GM12865 (cell line): Measurements from ENCODE around the gene SPATA20.

ENCODE experiments used
- DNase-seq: peaks from one replicate; pipeline ENCODE4 v3.0.0; 2010; ENCODE audit warnings: low read depth
- H3K4me3 ChIP-seq: 2 replicates; pipeline ENCODE4 v1.5.1; 2011; ENCODE audit warnings: mild to moderate bottlenecking, low read depth, low read length, control low read depth
- TF ChIP-seq, protein P1 (sequence below): IDR thresholded peaks from 2 replicates; pipeline ENCODE4 v1.5.1; 2011; ENCODE audit warnings: low read length, control low read depth, low read depth, inconsistent platforms; ENCODE audit not compliant: insufficient read depth; ENCODE audit errors: missing control alignments

Gene SPATA20

DNA sequence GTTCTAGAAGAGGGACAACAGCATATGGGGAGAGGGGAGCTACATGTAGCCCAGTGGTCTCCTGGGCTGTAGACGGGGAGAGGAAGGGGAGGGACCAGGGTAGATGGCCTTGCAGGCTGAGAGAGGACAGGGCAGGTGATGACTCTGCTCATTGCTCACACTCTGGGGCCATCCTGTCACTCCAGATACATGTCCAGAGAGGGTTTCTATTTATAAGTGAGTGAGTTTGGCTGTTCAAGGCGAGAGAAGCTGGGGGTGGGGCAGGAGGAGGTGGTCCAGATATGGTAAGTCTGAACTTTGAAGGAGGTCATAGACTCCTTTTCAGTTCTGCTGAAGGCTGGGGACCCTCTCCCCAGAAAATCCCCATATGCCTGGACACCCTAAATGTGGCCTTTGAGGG, 35.8 kb downstream of the SPATA20 start:
- TF ChIP-seq, protein P1, sequence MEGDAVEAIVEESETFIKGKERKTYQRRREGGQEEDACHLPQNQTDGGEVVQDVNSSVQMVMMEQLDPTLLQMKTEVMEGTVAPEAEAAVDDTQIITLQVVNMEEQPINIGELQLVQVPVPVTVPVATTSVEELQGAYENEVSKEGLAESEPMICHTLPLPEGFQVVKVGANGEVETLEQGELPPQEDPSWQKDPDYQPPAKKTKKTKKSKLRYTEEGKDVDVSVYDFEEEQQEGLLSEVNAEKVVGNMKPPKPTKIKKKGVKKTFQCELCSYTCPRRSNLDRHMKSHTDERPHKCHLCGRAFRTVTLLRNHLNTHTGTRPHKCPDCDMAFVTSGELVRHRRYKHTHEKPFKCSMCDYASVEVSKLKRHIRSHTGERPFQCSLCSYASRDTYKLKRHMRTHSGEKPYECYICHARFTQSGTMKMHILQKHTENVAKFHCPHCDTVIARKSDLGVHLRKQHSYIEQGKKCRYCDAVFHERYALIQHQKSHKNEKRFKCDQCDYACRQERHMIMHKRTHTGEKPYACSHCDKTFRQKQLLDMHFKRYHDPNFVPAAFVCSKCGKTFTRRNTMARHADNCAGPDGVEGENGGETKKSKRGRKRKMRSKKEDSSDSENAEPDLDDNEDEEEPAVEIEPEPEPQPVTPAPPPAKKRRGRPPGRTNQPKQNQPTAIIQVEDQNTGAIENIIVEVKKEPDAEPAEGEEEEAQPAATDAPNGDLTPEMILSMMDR: no peak
- H3K4me3 ChIP-seq: no peak overlapping the region
- DNase-seq: no peak

DNA sequence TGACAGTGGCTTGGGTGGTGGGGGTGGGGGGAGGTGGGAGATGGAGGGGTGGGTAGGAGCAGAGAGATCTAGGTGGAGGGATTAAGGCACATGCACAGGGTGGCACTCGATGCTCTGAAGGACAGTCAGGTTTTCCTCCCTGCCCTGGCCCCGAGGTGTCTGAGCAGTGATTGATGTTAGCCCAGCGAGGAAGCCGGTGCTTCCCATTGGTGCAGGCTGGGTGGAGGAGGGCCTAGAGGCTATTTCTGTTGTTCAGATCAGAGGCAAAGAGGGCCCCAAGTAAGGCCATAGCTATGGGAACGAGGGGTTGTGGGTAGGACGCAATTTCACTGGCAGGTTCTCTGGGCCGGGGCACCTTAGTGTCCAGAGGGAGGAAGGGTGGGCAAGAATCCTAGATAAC, 36.7 kb downstream of the SPATA20 start:
- no peak for DNase-seq
- H3K4me3 ChIP-seq: no peak overlapping the region
- TF ChIP-seq, protein P1: no peak

DNA sequence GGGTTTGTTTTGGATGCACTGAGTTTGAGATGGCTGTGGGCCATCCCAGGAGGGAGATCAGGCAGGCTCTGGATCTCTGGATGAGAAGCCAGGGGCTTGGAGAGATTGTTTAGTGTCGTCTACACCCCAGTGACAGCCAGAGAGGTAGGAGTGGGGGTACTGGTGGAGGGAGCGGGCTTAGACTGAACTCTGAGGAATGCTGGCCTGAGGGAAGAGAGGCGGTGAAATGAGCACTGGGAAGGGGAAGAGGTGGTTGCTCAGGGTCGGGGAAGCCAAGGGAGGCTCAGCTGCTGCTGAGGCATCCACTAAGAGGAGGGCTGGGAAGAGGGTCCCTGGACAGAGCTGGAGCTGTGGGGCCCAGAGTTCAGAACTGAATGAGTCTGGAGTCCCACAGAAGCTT, 37.1 kb downstream of the SPATA20 start:
- TF ChIP-seq, protein P1: no peak
- no peak for DNase-seq
- H3K4me3 ChIP-seq: no peak overlapping the region

GRCh38 chr17:50584749-50585148, 37.8 kb downstream of the SPATA20 start:
- H3K4me3 ChIP-seq: no peak overlapping the region
- DNase-seq: no peak

DNA sequence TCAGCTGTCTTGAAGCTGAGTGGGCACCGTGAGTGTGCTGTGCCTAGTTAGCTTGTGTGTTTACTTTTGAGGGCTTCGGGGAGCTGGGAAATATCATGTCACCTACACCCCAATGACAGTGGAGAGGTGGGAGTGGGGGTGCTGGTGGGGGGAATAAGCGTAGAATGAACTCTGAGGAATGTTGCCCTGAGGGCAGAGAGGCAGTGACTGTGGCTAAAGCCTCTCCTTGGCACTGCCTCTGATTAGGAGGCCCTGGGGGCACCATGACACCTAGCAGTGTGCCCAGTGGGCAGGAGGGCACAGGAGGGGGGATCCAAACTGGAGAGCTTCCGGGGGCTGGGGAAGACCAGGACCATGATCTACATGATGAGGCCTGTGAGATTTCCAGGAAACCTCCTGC, 38.4 kb downstream of the SPATA20 start:
- TF ChIP-seq, protein P1: no peak
- H3K4me3 ChIP-seq: no peak overlapping the region

More at GRCh38 chr17:50584749-50585148, 37.8 kb downstream of the SPATA20 start:
- TF ChIP-seq, protein P1: no peak

GRCh38 chr17:50585891-50586290, 38.9 kb downstream of the SPATA20 start:
- DNase-seq: no peak
- no peak overlapping the region for H3K4me3 ChIP-seq
- TF ChIP-seq, protein P1: no peak

More for the DNA sequence above, 38.4 kb downstream of the SPATA20 start:
- no peak for DNase-seq
